OCI-LY3 (cell line): ENCODE measurements around the gene RPA4.
A peak's percentile ranks its signal among the peaks of the same experiment; 100 is the strongest.

ENCODE experiments used
- H2AFZ ChIP-seq: fragments of 200-600, 300-600 bp; shearing (Covaris generic); 2 replicates; pipeline ENCODE4 v1.6.0; 2014; ENCODE audit warnings: antibody characterized with exemption, low read depth, low read length
- H3K27ac ChIP-seq: fragments of 200-600, 300-600 bp; sonication (generic); 2 replicates; pipeline ENCODE4 v1.5.1; 2014; ENCODE audit warnings: mild to moderate bottlenecking, low read length, moderate library complexity, mixed read lengths
- H3K27me3 ChIP-seq: fragments of 200-600, 300-600 bp; sonication (generic); 2 replicates; pipeline ENCODE4 v1.6.1; 2014; ENCODE audit warnings: low read depth, low read length, mixed read lengths
- H3K36me3 ChIP-seq: fragments of 200-600, 300-600 bp; sonication (generic); replicated peaks from 2 replicates; pipeline ENCODE3; 2014; ENCODE audit warnings: low read depth, low read length, mixed read lengths
- H3K4me1 ChIP-seq: fragments of 300-600, 200-600 bp; sonication (generic); 2 replicates; pipeline ENCODE4 v1.6.1; 2014; ENCODE audit warnings: low read length, mixed read lengths
- H3K4me2 ChIP-seq: fragments of 200-600, 300-600 bp; sonication (generic); 2 replicates; pipeline ENCODE4 v1.6.1; 2014; ENCODE audit warnings: low read length, mixed read lengths
- H3K4me3 ChIP-seq: fragments of 300-600, 200-600 bp; sonication (generic); 2 replicates; pipeline ENCODE4 v1.5.1; 2014; ENCODE audit warnings: antibody characterized with exemption, mild to moderate bottlenecking, low read length, moderate library complexity
- H3K79me2 ChIP-seq: fragments of 300-600, 200-600 bp; shearing (Covaris generic); 2 replicates; pipeline ENCODE4 v1.6.1; 2014; ENCODE audit warnings: mild to moderate bottlenecking, low read length, mixed read lengths
- H3K9ac ChIP-seq: fragments of 300-600, 200-600 bp; shearing (Covaris generic); 2 replicates; pipeline ENCODE4 v1.6.0; 2014; ENCODE audit warnings: mild to moderate bottlenecking, low read length, moderate library complexity
- H3K9me3 ChIP-seq: fragments of 200-600, 300-600 bp; shearing (Covaris generic); 2 replicates; pipeline ENCODE4 v1.6.1; 2014; ENCODE audit warnings: low read length, mixed read lengths; ENCODE audit not compliant: insufficient read depth
- H4K20me1 ChIP-seq: fragments of 200-600, 300-600 bp; sonication (generic); 2 replicates; pipeline ENCODE4 v1.6.1; 2016; ENCODE audit warnings: low read length, mixed read lengths; ENCODE audit not compliant: insufficient read depth
- EZH2phosphoT487 ChIP-seq: fragments of 200-600 bp; shearing (Covaris generic); IDR thresholded peaks from 2 replicates; pipeline ENCODE4 v1.6.1; 2018; ENCODE audit warnings: antibody characterized with exemption, mixed run types, low read depth
- TF ChIP-seq, protein P1 (sequence below): fragments of 200-600, 300-600 bp; sonication (generic); IDR thresholded peaks from 2 replicates; pipeline ENCODE4 v1.5.1; 2014; ENCODE audit warnings: antibody characterized with exemption, low read length, low read depth

The RPA4 gene

DNA sequence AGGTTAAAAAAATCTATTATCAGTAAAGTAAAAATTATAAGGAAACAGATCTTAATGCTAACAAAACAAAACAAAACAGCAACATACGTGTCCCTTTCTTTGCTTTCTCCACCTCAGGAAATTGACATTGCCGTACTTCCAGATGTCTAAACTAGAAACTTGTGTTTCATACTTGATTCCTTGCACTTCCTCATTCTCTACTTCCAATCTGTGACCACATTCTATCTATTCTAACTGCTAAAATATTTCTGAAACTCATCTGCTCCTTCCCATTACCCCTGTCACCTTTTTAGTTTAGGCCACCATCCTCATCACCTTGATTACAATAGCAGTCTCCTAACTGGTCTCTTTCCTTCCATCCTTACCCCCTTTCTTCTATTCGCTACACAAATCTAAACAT, 22.5 kb upstream of the RPA4 start:
- no peaks in the 10 kb centered on the region for H4K20me1 ChIP-seq
- no peaks in the 10 kb centered on the region for H3K36me3 ChIP-seq
- H3K79me2 ChIP-seq: no peaks in the 10 kb centered on the region
- TF ChIP-seq, protein P1, sequence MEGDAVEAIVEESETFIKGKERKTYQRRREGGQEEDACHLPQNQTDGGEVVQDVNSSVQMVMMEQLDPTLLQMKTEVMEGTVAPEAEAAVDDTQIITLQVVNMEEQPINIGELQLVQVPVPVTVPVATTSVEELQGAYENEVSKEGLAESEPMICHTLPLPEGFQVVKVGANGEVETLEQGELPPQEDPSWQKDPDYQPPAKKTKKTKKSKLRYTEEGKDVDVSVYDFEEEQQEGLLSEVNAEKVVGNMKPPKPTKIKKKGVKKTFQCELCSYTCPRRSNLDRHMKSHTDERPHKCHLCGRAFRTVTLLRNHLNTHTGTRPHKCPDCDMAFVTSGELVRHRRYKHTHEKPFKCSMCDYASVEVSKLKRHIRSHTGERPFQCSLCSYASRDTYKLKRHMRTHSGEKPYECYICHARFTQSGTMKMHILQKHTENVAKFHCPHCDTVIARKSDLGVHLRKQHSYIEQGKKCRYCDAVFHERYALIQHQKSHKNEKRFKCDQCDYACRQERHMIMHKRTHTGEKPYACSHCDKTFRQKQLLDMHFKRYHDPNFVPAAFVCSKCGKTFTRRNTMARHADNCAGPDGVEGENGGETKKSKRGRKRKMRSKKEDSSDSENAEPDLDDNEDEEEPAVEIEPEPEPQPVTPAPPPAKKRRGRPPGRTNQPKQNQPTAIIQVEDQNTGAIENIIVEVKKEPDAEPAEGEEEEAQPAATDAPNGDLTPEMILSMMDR: no peak
- peaks cover 22% of the 10 kb centered on the region for H3K4me1 ChIP-seq
- H3K9me3 ChIP-seq: no peaks in the 10 kb centered on the region
- H2AFZ ChIP-seq: no peak overlapping the region
- H3K4me2 ChIP-seq: peak overlapping the region; percentile 63
- peak overlapping the region; percentile 44 for H3K4me3 ChIP-seq
- H3K9ac ChIP-seq: no peak overlapping the region
- no peak overlapping the region for H3K27ac ChIP-seq
- H3K27me3 ChIP-seq: no peaks in the 10 kb centered on the region

- Histone ChIP-seq H3K9me3 (no peaks in the 10 kb centered on the region), H3K79me2 (no peaks in the 10 kb centered on the region), H3K4me2 (peak overlapping the region; percentile 63), H3K27me3 (no peaks in the 10 kb centered on the region), H3K27ac (no peak overlapping the region), H2AFZ (no peak overlapping the region), H3K36me3 (no peaks in the 10 kb centered on the region), H3K4me3 (peak overlapping the region; percentile 44), H3K4me1 (peaks cover 22% of the 10 kb centered on the region), H4K20me1 (no peaks in the 10 kb centered on the region), H3K9ac (no peak overlapping the region)
- TF ChIP-seq, protein P1: no peak
These were observed 22.0 kb upstream of the RPA4 start for GRCh38 chrX:96861661-96862060.

GRCh38 chrX:96884027-96884426, 319 bp downstream of the RPA4 start:
- H3K9me3 ChIP-seq: no peaks in the 10 kb centered on the region
- H3K4me1 ChIP-seq: no peaks in the 10 kb centered on the region
- H3K9ac ChIP-seq: no peak overlapping the region
- H3K27ac ChIP-seq: no peak overlapping the region
- no peaks in the 10 kb centered on the region for H4K20me1 ChIP-seq
- no peaks in the 10 kb centered on the region for H3K27me3 ChIP-seq
- no peak overlapping the region for H2AFZ ChIP-seq
- no peaks in the 10 kb centered on the region for H3K36me3 ChIP-seq
- H3K79me2 ChIP-seq: no peaks in the 10 kb centered on the region
- TF ChIP-seq EZH2phosphoT487: no peak
- TF ChIP-seq, protein P1: no peak
- H3K4me3 ChIP-seq: no peak overlapping the region
- H3K4me2 ChIP-seq: no peak overlapping the region

GRCh38 chrX:96889726-96890125, 6.0 kb downstream of the RPA4 start:
- Histone ChIP-seq H3K9ac (no peak overlapping the region), H3K4me3 (no peak overlapping the region), H4K20me1 (no peaks in the 10 kb centered on the region), H3K4me1 (no peaks in the 10 kb centered on the region), H3K27ac (no peak overlapping the region), H3K79me2 (no peaks in the 10 kb centered on the region), H3K4me2 (no peak overlapping the region), H3K27me3 (no peaks in the 10 kb centered on the region), H2AFZ (no peak overlapping the region), H3K36me3 (no peaks in the 10 kb centered on the region), H3K9me3 (no peaks in the 10 kb centered on the region)
- TF ChIP-seq EZH2phosphoT487: no peak
- TF ChIP-seq, protein P1: no peak
